ENCODE results near the gene BPIFB1.

Gene BPIFB1

DNA sequence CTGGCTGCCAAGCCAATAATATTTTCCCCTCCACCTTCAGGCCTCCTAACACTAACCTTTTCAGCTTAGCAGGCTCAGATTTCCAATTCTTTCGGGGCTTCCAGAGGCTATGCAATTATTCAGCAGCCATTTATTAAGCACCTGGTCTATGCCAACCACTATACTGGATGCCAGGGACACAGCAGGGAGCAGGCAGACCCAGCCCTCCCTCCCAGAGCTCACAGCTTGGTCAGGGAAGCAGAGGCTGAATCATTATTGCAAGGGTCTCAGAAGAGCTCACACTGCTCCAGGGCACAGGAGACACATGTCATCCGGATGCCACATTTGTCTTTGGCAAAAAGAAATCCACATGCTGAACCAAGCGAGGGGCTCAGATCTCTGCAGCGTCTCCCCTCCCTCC lies 1.3 kb downstream of the BPIFB1 start:
- Histone ChIP-seq H3K9ac (ENCODE audit: insufficient read length, low read depth) (no peak overlapping the region), H3K9me3 (ENCODE audit: insufficient read depth, low read length) (no peaks in the 10 kb centered on the region), H3K4me1 (ENCODE audit: insufficient read depth, insufficient read length) (no peaks in the 10 kb centered on the region), H3K36me3 (ENCODE audit: insufficient read depth, insufficient read length, low read length) (no peaks in the 10 kb centered on the region), H3K4me3 (ENCODE audit: insufficient read length, low read depth) (no peak overlapping the region), H3K27me3 (ENCODE audit: insufficient read depth, insufficient read length) (no peaks in the 10 kb centered on the region)
- no peak for TF ChIP-seq YY1 (IDR thresholded peaks at IDR 0.05; ENCODE audit: insufficient read depth, insufficient read length)
- TF ChIP-seq SUZ12 (IDR thresholded peaks at IDR 0.05; ENCODE audit: extremely low read depth, insufficient read depth, insufficient read length) = no peak
- TF ChIP-seq ZNF274 (IDR thresholded peaks at IDR 0.05; ENCODE audit: low read depth, low read length) = no peak
- no peak for DNase-seq (ENCODE audit: low read depth, low spot score)

DNA sequence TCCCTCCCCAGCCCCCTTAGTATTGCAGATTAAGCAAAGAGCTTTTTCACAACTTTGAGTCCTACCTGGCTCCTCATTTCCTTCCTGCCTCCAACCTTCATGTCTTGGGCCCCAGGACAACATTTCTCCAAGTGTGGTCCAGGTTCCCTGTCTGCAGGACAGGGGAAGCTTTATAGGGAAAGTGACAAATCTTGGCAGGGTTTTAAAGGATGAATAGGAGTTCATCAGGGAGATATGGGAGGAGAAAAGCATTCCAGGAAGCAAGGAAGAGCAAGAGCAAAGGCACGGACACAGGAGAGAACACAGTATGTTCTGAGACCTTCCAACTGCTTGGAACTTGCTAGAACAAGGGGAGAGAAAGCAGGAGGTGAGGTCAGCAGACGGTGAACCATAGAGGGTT lies 1.9 kb downstream of the BPIFB1 start:
- Histone ChIP-seq H3K9me3 (ENCODE audit: insufficient read depth, low read length) (no peaks in the 10 kb centered on the region), H3K9ac (ENCODE audit: insufficient read length, low read depth) (no peak overlapping the region), H3K4me3 (ENCODE audit: insufficient read length, low read depth) (no peak overlapping the region), H3K4me1 (ENCODE audit: insufficient read depth, insufficient read length) (no peaks in the 10 kb centered on the region), H3K27me3 (ENCODE audit: insufficient read depth, insufficient read length) (no peaks in the 10 kb centered on the region), H3K36me3 (ENCODE audit: insufficient read depth, insufficient read length, low read length) (no peaks in the 10 kb centered on the region)
- DNase-seq (ENCODE audit: low read depth, low spot score) = no peak
- TF ChIP-seq YY1 (IDR thresholded peaks at IDR 0.05; ENCODE audit: insufficient read depth, insufficient read length) = no peak
- no peak for TF ChIP-seq SUZ12 (IDR thresholded peaks at IDR 0.05; ENCODE audit: extremely low read depth, insufficient read depth, insufficient read length)
- TF ChIP-seq ZNF274 (IDR thresholded peaks at IDR 0.05; ENCODE audit: low read depth, low read length) = no peak

DNA sequence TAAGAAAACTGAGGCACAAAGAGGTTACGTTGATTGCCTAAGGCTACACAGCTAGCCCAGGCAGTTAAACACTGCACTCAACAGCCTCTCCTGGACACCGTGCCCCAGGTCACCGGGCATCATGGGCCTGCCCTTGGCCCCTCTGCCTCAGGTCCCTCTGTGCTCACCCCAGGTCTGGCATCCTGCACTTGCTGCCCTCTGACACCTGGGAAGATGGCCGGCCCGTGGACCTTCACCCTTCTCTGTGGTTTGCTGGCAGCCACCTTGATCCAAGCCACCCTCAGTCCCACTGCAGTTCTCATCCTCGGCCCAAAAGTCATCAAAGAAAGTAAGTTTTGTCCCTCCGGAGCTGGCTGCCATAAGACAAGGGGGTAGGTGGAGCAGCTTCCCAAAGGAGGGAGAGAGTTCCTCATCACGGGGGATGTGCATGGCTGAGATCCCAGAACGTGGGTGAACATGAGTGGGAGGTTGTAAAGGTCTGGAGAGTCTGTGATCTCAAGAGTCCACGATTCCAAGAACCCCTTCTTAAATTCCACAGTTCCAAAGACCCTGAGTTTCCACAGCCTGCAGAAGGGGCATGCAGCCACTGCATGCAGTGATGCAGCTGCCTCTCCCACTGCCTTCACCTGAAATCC lies 3.0 kb downstream of the BPIFB1 start:
- H3K27me3 ChIP-seq (ENCODE audit: insufficient read depth, insufficient read length) = no peaks in the 10 kb centered on the region
- H3K36me3 ChIP-seq (ENCODE audit: insufficient read depth, insufficient read length, low read length) = no peaks in the 10 kb centered on the region
- TF ChIP-seq ZNF274 (IDR thresholded peaks at IDR 0.05; ENCODE audit: low read depth, low read length) (no peak), SUZ12 (IDR thresholded peaks at IDR 0.05; ENCODE audit: extremely low read depth, insufficient read depth, insufficient read length) (no peak), YY1 (IDR thresholded peaks at IDR 0.05; ENCODE audit: insufficient read depth, insufficient read length) (no peak)
- no peak overlapping the region for H3K9ac ChIP-seq (ENCODE audit: insufficient read length, low read depth)
- no peak for DNase-seq (ENCODE audit: low read depth, low spot score)
- no peaks in the 10 kb centered on the region for H3K4me1 ChIP-seq (ENCODE audit: insufficient read depth, insufficient read length)
- H3K9me3 ChIP-seq (ENCODE audit: insufficient read depth, low read length) = no peaks in the 10 kb centered on the region
- H3K4me3 ChIP-seq (ENCODE audit: insufficient read length, low read depth) = no peak overlapping the region

DNA sequence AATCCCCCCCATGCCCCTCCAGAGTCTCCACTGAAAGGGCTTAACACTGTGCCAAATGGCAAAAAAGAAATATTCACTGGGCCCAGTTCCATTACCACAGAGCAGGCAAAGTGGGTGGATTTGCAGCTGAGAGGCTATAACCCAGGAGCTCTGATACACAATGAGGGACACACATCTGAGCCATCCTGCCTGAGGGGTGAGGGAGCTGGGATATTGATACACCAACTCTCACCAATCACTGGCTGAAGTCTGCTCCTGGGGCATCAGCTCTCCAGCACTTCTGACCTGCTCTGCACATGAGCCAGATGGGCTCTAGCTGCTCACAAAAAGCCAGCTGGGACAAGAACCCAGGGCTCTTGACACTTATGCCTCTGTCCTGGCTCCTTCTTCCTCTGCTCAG lies 4.9 kb downstream of the BPIFB1 start:
- no peak overlapping the region for H3K9ac ChIP-seq (ENCODE audit: insufficient read length, low read depth)
- DNase-seq (ENCODE audit: low read depth, low spot score) = no peak
- TF ChIP-seq SUZ12 (IDR thresholded peaks at IDR 0.05; ENCODE audit: extremely low read depth, insufficient read depth, insufficient read length) = no peak
- no peak for TF ChIP-seq ZNF274 (IDR thresholded peaks at IDR 0.05; ENCODE audit: low read depth, low read length)
- TF ChIP-seq YY1 (IDR thresholded peaks at IDR 0.05; ENCODE audit: insufficient read depth, insufficient read length) = no peak
- no peaks in the 10 kb centered on the region for H3K4me1 ChIP-seq (ENCODE audit: insufficient read depth, insufficient read length)
- H3K9me3 ChIP-seq (ENCODE audit: insufficient read depth, low read length) = no peaks in the 10 kb centered on the region
- no peaks in the 10 kb centered on the region for H3K27me3 ChIP-seq (ENCODE audit: insufficient read depth, insufficient read length)
- H3K36me3 ChIP-seq (ENCODE audit: insufficient read depth, insufficient read length, low read length) = no peaks in the 10 kb centered on the region
- H3K4me3 ChIP-seq (ENCODE audit: insufficient read length, low read depth) = no peak overlapping the region

DNA sequence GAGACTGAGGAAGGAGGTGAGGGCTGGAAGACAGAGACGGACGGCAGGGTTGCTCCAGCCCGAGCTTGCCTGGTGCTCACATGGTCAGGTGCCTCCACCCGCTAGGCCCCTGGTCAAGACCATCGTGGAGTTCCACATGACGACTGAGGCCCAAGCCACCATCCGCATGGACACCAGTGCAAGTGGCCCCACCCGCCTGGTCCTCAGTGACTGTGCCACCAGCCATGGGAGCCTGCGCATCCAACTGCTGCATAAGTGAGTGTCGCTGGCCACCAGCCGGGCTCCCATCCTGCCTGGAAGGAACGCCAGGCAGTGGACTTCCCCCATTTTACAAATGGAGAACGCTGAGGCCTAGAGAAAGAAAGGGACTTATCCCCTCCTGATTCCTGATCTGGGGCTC lies 7.8 kb downstream of the BPIFB1 start:
- TF ChIP-seq YY1 (IDR thresholded peaks at IDR 0.05; ENCODE audit: insufficient read depth, insufficient read length) (no peak), SUZ12 (IDR thresholded peaks at IDR 0.05; ENCODE audit: extremely low read depth, insufficient read depth, insufficient read length) (no peak), ZNF274 (IDR thresholded peaks at IDR 0.05; ENCODE audit: low read depth, low read length) (no peak)
- no peak overlapping the region for H3K4me3 ChIP-seq (ENCODE audit: insufficient read length, low read depth)
- no peak for DNase-seq (ENCODE audit: low read depth, low spot score)
- no peaks in the 10 kb centered on the region for H3K27me3 ChIP-seq (ENCODE audit: insufficient read depth, insufficient read length)
- no peaks in the 10 kb centered on the region for H3K36me3 ChIP-seq (ENCODE audit: insufficient read depth, insufficient read length, low read length)
- no peaks in the 10 kb centered on the region for H3K9me3 ChIP-seq (ENCODE audit: insufficient read depth, low read length)
- no peaks in the 10 kb centered on the region for H3K4me1 ChIP-seq (ENCODE audit: insufficient read depth, insufficient read length)
- no peak overlapping the region for H3K9ac ChIP-seq (ENCODE audit: insufficient read length, low read depth)

DNA sequence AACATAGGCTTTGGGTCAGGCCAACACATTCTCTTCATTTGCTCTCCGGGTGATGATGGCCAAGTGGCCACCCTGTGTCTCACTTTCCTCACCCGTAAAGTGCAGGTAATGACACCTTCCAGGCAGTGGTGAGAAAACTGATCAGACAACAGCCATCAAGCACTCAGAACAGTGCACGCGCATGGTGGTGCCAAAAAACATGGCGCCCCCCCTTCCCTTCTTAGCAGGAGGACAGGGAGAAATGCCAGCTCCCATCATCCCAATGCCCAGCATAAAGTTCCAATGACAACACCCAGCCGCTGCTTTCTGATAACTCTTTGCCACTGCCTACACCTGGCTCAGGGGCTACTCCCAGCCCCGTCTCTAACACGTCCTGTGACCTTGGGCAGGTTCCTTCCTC lies 8.4 kb downstream of the BPIFB1 start:
- no peaks in the 10 kb centered on the region for H3K36me3 ChIP-seq (ENCODE audit: insufficient read depth, insufficient read length, low read length)
- DNase-seq (ENCODE audit: low read depth, low spot score) = no peak
- no peak overlapping the region for H3K9ac ChIP-seq (ENCODE audit: insufficient read length, low read depth)
- H3K27me3 ChIP-seq (ENCODE audit: insufficient read depth, insufficient read length) = no peaks in the 10 kb centered on the region
- no peak overlapping the region for H3K4me3 ChIP-seq (ENCODE audit: insufficient read length, low read depth)
- no peak for TF ChIP-seq ZNF274 (IDR thresholded peaks at IDR 0.05; ENCODE audit: low read depth, low read length)
- no peak for TF ChIP-seq SUZ12 (IDR thresholded peaks at IDR 0.05; ENCODE audit: extremely low read depth, insufficient read depth, insufficient read length)
- TF ChIP-seq YY1 (IDR thresholded peaks at IDR 0.05; ENCODE audit: insufficient read depth, insufficient read length) = no peak
- H3K4me1 ChIP-seq (ENCODE audit: insufficient read depth, insufficient read length) = no peaks in the 10 kb centered on the region
- H3K9me3 ChIP-seq (ENCODE audit: insufficient read depth, low read length) = no peaks in the 10 kb centered on the region

DNA sequence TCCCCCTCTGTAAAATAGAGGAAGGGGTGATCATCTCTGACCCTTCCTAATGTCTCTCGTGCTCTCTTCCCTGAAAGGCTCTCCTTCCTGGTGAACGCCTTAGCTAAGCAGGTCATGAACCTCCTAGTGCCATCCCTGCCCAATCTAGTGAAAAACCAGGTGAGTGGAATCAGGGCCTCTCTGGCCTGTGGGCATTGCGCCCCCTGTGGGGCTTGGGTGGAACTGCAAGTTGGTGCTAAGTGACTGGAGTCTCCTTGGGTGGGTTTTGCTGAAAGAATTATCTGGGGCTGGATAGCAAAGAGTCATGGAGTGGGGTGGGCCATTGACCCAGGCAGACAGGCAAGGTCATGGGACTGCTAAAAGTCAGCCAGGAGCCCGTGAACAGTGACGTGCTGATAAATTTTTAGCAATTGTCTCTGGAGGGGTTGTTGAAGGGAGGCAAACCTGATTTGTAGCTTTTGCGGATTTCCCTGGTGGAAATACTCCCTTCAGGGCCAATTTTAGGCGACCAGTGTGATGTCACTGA lies 8.9 kb downstream of the BPIFB1 start:
- Histone ChIP-seq H3K4me1 (ENCODE audit: insufficient read depth, insufficient read length) (no peaks in the 10 kb centered on the region), H3K36me3 (ENCODE audit: insufficient read depth, insufficient read length, low read length) (no peaks in the 10 kb centered on the region), H3K9me3 (ENCODE audit: insufficient read depth, low read length) (no peaks in the 10 kb centered on the region), H3K27me3 (ENCODE audit: insufficient read depth, insufficient read length) (no peaks in the 10 kb centered on the region), H3K9ac (ENCODE audit: insufficient read length, low read depth) (no peak overlapping the region), H3K4me3 (ENCODE audit: insufficient read length, low read depth) (no peak overlapping the region)
- TF ChIP-seq YY1 (IDR thresholded peaks at IDR 0.05; ENCODE audit: insufficient read depth, insufficient read length) = no peak
- no peak for TF ChIP-seq SUZ12 (IDR thresholded peaks at IDR 0.05; ENCODE audit: extremely low read depth, insufficient read depth, insufficient read length)
- TF ChIP-seq ZNF274 (IDR thresholded peaks at IDR 0.05; ENCODE audit: low read depth, low read length) = no peak
- DNase-seq (ENCODE audit: low read depth, low spot score) = peak; percentile 28
